Measurements from ENCODE around the gene L3MBTL4. TPM values are rescaled to one million over a fixed set of nuclear protein-coding genes. Genes with fewer than 3 reads are reported as not detected.
"Not testable (repeated sequence)": the region's sequence is repeated elsewhere in the genome, so short reads cannot be mapped to it uniquely, and the experiment has no call there.

The L3MBTL4 gene
- total RNA-seq, 1 donor from 2014 or later, result 8.5 TPM

- DNase-seq (ENCODE audit: low spot score), result no peak
These were observed 8.4 kb downstream of the L3MBTL4 start for GRCh38 chr18:6406075-6406909.

- no peak for DNase-seq (ENCODE audit: low spot score)
These were observed 9.3 kb downstream of the L3MBTL4 start for GRCh38 chr18:6405237-6406074.

DNA sequence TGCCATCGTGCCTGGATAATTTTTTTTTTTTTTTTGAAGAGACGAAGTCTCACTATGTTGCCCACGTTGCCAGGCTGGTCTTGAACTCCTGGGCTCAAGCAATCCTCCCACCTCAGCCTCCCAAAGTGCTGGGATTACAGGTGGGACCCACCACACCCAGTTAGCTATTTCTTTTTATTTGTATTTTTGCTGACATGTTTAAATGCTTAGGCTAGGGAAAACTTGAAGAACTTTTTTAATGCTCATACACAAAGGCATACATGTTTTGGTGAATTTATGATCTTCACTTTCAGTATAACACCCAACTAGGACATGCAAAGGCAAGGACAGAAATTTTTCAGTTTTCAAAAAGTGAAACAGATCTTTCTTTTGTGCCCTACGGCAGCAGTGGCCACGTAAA, 9.9 kb downstream of the L3MBTL4 start:
- DNase-seq (ENCODE audit: low spot score), result no peak

GRCh38 chr18:6401687-6402086, 13.0 kb downstream of the L3MBTL4 start:
- no peak for DNase-seq (ENCODE audit: low spot score)

GRCh38 chr18:6399776-6400175, 14.9 kb downstream of the L3MBTL4 start:
- no peak for DNase-seq (ENCODE audit: low spot score)

DNA sequence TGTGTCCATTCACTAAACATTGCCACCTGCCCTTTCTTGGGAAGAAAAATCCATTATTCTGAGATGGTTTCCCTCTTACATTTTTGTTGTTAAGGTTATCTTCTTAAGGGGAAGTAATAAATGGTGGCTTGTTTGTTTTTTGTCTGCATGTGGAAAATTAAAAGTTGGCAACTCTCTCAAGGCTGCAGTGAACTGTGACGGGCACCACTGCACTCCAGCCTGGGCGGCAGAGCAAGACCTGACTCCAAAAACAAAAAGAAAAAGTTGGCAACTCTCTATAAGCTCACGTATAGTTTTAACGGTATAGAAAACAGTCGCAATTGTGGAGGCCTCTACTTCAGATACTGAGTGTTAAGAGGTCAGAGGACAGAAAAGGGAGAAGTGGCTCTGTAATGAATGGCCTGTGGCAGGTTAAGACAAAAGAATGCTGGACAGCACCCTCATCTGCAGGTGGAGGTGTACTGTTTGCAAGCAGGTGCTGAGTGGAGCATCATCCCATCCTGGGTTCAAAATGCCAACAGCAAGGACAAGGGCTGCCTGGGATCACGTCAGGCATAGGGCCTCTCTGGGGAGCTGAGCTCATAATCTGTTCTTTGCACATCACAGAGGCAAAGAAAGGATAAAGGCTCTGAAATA, 16.7 kb downstream of the L3MBTL4 start:
- DNase-seq (ENCODE audit: low spot score), result no peak

DNA sequence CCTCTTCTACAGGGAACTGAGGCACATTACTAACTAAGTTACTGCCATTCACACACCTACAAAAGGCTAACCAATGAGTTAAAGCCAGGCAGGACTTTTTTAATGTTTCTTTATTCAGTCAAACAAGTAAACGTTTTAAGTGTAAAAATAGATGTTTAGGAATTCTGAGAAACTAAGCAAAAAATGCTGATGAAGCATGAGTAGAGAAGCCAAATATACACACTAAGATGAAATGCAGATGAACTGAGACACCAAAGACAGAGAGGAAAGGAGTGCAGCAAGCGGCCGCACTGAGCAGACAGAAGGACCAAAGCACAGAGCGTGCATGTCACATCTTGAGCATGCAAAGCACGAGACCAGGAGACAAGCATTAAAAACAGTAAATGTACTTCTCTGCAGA, 17.9 kb downstream of the L3MBTL4 start:
- no peak for DNase-seq (ENCODE audit: low spot score)

GRCh38 chr18:6396276-6396675, 18.4 kb downstream of the L3MBTL4 start:
- DNase-seq (ENCODE audit: low spot score), result no peak

- DNase-seq (ENCODE audit: low spot score), result no peak
These were observed 25.7 kb downstream of the L3MBTL4 start for GRCh38 chr18:6389005-6389404.

DNA sequence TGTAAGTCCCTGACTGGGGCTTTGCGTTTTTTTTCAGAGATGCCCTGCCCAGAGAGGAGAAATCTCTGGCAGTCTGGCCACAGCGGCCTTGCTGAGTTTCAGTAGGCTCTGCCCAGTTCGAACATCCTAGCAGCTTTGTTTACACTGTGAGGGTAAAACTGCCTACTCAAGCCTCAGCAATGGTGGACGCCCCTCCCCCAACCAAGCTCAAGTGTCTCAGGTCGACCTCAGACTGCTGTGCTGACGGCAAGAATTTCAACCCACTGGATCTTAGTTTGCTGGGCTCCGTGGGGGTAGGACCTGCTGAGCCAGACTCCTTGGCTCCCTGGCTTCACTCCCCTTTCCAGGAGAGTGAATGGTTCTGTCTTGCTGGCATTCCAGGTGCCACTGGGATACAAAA, 31.7 kb downstream of the L3MBTL4 start:
- no peak for DNase-seq (ENCODE audit: low spot score)

GRCh38 chr18:6377473-6377872, 37.2 kb downstream of the L3MBTL4 start:
- not testable (repeated sequence) for DNase-seq (ENCODE audit: low spot score)

GRCh38 chr18:6376433-6377229, 38.1 kb downstream of the L3MBTL4 start:
- no peak for DNase-seq (ENCODE audit: low spot score)

- DNase-seq (ENCODE audit: low spot score), result no peak
These were observed 39.7 kb downstream of the L3MBTL4 start for GRCh38 chr18:6374935-6375529.

DNA sequence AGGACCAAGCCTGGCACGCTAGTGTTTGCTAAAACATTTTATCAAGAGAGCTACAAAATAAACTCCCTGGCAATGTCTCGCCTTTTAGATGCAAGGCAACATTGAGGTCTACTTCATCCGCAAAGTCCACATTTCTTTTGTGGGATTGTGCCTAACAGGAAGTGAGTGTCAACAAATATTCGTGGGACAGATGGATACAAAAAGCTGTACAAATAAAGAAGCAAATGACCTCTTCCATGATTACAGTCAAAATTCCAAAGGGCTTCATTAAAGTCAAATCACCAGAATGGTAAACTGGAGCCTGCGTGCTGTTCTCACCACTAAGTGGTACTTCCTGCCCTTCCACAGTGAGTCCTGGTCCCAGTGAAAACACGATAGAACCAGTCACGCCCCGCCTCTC, 40.4 kb downstream of the L3MBTL4 start:
- no peak for DNase-seq (ENCODE audit: low spot score)

- no peak for DNase-seq (ENCODE audit: low spot score)
These were observed 41.5 kb downstream of the L3MBTL4 start for GRCh38 chr18:6373187-6373586.

DNA sequence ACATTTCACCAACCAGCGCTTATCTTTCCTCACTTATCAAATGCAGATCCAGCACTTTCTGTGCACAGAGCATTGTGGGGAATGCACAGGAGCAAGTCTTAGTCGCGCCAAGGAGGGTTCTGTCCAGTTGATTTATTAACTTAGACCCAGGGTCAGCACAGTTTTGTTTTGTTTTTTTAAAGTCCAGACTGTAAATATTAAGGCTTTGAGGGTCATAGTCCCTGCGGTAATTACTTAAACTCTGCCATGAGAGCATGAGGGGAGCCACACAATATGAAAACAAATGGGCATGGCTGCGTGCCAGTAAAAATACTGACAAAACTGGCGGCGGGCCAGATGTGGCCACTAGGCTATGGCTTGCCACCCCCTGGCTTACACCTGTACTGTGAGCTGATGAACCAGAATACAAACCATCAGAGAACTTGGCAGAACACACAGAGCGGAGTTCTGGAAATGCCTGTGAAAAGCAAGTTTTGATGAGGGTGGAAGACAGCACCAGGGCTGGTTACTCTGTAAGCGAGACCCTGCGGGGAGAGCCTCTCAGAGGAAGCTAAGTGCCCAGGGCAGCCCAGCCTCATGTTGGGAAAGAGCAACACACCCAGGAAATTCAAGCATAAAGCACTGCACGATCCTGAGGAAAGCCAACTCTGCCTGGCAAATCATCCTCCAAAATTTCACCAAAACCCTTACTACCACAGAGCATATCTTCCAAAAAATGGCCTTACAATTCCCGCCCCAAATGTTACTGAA, 43.6 kb downstream of the L3MBTL4 start:
- DNase-seq (ENCODE audit: low spot score), result no peak

DNA sequence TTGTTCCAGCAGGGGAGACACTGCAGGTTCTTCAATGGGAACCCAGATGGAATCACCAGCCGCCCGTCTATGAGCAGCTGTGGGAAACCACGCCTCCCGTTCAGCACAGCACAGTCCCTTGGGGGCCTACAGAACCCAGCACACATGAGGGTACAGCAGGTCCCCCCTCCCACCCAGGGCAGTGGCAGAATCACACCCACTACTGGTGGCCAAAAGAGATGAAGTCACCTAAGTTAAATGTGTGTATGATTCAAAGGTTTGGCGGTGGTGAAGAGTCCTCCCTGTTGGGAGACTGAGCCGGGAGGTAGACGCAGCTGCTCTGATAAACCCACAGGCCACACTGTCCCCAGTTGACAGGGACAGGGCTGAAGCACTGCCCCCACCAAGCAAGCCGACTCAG, 44.3 kb downstream of the L3MBTL4 start:
- no peak for DNase-seq (ENCODE audit: low spot score)

DNA sequence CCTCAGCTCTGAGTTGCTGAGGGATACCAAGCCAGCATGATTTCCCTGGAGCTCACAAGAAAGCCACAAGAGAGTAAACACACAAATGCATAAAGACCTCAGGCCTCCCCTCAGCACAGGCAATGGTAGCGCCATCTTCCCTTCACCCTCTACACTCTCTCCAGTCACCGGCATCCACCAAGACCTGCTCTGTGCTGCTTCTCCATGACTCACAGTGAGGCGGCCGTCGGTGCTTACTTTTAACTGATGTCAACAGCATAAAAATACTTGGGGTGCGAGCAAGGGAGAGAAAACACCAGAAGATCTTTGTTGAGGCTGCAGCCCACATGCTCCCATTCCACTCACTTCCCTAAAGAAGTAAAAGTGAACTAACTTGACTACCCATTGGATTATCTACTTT, 46.7 kb downstream of the L3MBTL4 start:
- DNase-seq (ENCODE audit: low spot score), result no peak

GRCh38 chr18:6367208-6367607, 47.5 kb downstream of the L3MBTL4 start:
- DNase-seq (ENCODE audit: low spot score), result no peak

- no peak for DNase-seq (ENCODE audit: low spot score)
These were observed 47.9 kb downstream of the L3MBTL4 start for GRCh38 chr18:6366776-6367175.

GRCh38 chr18:6365385-6365784, 49.3 kb downstream of the L3MBTL4 start:
- no peak for DNase-seq (ENCODE audit: low spot score)
